ENCODE measurements around the gene KCNA5.
A peak's percentile ranks its signal among the peaks of the same experiment; 100 is the strongest.

Gene KCNA5

DNA sequence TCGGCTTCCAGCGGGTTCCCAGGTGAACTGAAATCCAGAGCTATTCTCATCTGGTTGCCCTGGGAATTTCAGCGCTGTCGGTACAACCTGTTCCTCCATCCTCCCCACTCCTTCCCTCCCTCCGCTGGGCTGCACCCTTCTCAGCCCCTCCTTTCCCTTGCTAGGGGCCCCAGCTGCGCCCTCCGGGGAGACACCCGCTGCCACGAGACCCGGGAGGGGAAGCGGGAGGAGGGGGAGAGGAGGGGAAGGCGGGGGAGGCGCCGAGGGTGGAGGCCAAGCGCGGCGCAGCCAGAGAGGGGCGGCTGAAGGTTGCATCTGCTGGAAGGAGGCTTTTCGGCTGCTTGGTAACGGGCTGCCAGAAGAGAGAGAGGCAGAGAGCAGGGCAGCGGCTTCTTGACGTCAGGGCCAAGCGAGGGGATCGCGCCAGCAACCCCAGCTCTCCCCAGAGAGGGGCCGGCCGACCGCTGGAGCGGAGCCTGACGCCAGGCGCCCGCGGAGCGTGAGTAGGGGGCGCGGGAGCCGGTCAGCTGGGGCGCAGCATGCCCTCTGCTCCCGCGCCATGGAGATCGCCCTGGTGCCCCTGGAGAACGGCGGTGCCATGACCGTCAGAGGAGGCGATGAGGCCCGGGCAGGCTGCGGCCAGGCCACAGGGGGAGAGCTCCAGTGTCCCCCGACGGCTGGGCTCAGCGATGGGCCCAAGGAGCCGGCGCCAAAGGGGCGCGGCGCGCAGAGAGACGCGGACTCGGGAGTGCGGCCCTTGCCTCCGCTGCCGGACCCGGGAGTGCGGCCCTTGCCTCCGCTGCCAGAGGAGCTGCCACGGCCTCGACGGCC is at the start of gene KCNA5:
KCNA5 (plus strand) TSS at position 291 of the 831 bp plus-strand sequence; CDS start at position 560, 269 bp downstream.
- no peak for DNase-seq (ENCODE audit: low read depth)

DNA sequence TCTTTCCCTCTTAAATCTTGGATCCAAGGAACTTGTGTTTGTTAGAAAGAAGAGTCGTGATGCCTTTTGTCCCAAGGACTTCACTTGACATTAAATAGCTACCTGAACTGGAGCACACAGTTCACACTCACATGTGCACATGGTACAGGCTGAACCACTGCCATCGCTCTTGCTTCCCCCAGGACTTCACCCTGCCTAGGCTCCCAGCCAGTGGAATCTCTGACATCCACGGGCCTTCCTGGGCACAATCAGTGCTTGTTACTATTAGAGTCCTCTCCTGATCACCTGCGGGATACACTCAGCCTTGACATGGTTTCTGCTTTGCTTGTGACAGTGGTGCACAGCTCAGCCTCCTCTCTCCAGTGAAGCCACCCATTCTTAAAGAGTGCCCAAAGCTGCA is 49.1 kb upstream of the KCNA5 start:
- DNase-seq (ENCODE audit: low read depth): no peak

DNA sequence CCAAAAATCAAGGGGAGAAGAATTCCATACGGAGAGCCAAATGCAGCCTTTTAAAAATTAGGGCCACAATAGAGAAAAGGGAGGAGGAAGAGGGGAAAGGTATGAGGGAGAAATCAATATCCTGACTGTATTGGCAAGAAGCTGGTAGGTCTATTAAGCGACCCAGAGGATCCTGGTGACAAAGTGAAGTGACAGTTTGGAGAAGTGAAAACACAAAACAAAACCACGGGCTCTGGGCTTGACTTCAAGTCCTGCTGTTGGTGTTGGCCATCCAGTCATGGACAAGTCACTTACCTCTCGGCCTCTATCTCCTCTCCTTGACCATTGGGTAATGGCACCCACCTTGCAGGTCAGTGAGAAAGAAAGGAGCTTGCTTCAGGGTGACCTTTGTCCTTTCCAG is 47.0 kb upstream of the KCNA5 start:
- DNase-seq (ENCODE audit: low read depth): no peak

DNA sequence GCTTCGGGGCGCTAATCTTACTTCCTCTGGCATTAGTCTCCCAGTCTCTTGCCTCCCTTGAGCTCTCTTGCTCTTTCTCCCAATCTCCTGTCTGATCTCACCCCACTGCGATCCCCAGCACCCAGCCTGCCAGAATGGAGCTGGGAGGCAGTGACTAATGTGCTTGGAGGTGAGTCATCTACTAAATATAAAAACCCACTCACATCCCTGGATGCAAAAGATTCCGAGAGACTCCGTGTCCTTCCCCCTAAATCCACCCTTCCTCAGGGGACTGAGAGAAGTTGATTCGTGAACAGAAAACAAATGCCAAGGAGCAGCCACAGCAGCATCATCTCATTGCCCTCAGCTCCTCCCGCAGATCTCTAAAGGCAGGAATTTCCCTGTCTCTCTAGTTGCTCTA is 45.7 kb upstream of the KCNA5 start:
- DNase-seq (ENCODE audit: low read depth): no peak

DNA sequence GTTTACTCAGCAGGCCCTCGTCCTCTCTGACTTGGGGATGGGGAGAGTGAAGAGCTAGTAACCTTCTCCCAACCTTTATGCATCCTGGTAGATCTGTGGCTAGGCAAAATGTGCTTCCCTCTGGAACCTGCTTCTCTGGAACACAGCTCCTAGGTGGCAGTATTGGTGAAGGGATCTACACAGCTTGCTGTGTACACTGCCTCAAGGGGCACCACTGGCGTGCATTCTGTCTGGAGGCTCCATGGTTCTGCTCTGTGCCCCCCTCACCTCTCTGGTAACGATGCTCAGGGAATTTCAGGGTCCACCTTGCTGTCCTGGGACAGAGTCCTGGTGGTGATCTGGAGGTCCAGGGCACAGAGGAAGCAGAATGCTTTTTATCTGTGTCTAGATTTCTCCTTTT is 43.5 kb upstream of the KCNA5 start:
- no peak for DNase-seq (ENCODE audit: low read depth)

DNA sequence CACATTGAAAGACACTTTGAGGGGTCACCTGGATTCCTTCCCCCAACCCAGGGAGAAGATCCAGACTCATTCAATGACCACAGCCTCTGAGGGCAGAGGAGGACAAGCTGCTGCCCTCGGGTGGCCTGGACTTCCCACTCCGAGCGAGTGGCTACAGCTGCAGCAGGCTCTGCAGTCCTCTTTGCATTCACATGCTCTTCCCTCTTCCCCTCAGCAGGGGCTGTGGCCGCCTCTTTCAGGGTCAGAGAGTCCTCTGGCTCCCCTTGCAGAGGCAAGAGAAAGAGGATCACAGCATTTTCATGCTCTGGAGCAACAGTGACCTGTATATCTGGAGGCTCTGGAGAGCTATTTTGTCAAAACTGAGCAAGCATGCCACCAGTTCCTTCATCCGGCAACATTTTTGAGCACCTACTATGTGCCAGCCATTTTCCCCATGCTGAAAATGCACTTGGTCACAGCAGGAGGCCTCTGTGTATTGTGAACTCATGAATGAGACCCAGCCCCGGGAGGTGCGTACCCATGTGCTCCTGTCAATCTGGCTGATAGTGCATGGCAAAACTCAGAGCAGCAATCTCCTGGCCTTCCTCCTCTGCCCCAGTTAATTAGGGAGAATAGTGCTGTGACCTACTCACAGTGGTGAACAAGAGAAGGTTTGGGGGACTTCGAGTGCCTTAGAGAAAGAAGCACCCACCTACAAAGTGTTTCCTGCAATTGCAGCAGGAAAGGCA is 42.9 kb upstream of the KCNA5 start:
- no peak for DNase-seq (ENCODE audit: low read depth)

DNA sequence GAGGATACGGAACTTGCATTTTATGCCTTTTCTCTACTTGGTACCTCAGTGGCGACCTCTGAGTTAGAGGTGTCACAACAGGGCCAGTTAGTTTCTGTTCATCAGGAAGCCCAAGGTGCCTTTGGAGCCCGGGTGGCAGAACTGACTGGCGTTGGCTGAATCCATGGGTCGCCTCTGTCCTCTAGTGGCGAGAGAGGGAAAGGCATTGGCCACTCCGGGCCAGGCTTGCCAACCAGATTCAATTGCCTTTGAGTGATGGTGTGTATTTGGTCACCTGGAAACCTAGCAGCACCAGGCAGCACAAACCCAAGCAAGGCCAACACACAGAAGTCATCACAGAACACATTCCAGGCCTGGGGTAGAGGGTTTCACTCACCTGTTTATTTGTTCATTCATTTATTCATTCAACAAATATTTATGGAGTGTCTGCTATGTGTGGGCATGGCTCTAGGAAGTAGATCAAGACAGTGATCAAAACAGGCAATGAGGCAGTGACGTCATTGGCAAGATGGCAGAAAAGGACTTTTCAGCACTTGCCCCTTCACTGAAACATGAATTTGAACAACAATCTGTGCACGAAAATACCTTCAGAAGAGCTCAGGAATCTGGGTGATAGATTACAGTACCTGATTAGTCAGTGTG is 40.5 kb upstream of the KCNA5 start:
- peak; percentile 7 for DNase-seq (ENCODE audit: low read depth)

DNA sequence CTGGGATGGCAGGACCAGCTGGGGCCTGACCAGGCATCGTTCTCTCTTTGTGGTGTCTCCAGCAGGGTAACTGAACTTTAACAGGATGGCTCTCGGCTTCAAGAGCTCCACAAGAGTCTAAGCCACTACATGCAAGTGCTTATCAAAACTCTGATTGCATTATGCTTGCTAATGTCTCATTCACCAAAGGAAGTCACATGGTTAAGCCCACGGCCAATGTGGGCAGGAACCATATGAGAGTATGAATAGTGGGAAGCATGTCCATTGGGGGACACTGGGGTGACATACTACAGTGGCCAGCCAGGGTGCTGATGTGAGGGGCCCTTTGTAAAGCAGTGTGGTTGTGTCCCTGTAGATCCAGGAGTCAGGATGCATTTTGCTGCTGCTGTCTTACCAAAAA is 35.0 kb upstream of the KCNA5 start:
- DNase-seq (ENCODE audit: low read depth): no peak

DNA sequence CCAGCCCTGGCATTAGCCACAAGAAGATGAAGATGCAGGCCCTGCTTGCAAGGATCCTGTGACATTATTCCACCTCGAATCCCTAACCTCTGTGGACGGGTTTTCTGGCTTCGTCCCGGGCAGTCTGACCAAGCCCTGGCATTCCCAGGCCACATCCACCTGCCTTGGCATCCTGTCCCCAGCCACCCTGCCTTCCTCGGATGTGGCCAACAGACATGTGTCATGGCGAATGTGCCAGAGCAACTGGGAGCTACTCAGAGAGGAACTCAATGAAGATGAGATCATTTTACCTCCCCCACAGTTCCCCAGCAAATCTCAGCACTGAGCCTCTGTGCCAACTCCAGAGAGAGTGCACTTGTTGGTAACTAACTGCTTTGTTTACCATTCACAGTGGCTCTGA is 33.5 kb upstream of the KCNA5 start:
- no peak for DNase-seq (ENCODE audit: low read depth)

DNA sequence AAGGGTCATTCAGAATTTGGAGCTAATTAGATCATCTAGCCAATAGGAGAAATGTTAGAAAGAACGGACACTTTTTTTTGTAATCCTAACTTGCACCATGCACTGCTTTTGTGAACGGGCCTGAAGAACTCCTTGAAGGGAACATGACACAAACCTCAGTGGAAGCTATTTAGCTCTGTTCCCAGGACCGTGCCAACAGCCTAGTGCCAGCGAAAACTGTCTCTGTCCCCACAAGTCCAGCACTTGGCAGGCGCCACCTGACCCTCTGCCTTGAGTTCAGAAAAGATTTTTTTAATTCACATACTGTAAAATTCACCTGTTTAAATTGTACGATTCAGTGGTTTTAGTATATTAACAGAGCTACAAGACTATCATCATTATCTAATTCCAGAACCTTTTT is 31.3 kb upstream of the KCNA5 start:
- no peak for DNase-seq (ENCODE audit: low read depth)

DNA sequence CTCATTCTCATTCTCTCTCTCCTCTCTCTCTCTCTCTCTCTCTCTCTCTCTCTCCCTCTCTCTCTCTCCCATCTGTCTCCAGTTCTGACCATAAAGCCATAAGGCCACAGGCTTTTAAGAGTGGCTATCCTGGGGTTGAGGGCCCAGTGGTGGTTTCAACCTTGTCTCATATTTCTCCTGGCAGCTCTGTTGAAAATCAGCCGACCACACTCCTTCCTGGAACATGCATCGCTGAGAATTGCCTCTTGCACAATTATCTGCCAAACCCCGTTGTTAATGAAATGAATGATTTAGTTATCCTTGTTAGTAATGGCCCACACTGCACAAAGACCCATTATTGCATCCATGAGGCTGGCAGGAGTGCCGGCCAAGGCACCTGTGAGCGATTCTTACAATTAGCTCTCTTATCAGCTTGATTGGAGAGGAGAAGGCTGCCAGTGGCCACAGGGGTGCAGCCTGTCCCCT is 30.4 kb upstream of the KCNA5 start:
- DNase-seq (ENCODE audit: low read depth): no peak

DNA sequence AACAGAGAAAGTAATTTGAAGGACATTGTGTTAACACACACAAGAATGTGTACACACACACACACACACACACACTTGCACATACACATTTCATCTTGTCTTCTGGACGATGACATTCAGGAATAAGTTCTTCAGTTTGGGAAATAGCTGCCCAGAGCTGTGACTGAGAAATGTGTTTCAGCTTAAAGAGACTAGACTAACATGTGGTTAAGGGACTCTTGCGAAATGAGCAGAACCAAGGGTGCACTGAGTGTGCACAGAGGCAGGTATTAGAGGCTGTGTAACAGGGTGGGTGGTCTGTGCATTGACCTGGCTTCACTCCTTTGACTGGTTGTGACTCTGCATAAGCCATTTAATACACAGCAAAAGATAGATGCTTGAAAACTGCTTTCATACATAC is 29.4 kb upstream of the KCNA5 start:
- no peak for DNase-seq (ENCODE audit: low read depth)

DNA sequence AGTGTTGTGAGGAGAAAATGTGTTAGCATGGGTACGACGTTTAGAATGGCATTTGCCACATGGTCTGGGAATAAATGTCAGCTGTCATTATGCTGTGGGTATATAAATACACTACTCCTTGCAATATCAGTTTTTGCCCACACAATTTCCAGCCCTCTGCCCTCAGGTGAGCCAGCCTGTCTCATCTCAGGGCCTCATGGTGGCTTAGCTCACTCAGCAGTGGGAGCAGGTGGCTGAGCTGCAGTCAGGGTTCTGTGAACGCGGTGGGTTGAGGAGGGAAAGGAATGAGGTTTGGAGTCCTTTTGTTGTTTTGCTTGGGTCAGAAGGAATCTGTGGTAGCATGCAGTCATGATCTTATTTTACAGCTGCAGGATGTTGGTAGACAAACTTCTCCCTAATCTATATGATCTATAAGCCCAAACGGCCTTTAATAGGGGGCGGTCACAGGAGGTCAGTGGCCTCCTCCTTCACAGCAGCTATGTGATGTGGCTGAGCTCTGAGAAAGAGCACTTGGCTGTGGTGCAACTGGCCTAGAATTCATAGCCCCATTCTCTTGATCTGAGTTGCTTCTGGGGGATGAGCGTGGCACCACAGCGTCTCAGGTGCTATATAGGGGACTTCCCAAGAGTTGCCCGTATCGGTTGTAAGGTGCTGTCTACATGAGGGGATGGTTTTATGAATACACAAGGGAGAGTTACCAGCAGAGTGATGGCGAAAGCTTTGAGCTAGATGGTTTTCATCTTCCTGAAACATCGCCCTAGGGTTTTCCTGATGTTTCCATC is 27.8 kb upstream of the KCNA5 start:
- DNase-seq (ENCODE audit: low read depth): no peak

DNA sequence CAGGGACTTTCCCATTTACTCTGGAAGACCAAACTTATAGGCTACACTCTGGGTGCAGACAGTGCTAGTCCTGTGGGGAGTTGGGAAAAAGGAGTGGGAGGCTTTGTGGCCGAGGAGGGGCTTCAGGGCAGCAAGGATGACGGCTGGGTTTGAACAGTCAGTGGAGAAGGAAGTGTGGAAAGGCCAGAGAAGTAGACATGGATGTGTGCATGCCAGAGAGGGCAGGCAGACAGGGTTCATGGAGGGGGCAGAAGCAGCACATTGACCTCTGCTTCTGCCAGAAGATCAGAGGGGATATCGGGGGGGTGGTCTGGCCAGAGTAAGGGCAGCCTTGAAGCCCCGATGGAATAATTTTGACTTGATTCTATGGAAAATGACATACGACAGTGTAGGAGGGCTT is 27.2 kb upstream of the KCNA5 start:
- no peak for DNase-seq (ENCODE audit: low read depth)

DNA sequence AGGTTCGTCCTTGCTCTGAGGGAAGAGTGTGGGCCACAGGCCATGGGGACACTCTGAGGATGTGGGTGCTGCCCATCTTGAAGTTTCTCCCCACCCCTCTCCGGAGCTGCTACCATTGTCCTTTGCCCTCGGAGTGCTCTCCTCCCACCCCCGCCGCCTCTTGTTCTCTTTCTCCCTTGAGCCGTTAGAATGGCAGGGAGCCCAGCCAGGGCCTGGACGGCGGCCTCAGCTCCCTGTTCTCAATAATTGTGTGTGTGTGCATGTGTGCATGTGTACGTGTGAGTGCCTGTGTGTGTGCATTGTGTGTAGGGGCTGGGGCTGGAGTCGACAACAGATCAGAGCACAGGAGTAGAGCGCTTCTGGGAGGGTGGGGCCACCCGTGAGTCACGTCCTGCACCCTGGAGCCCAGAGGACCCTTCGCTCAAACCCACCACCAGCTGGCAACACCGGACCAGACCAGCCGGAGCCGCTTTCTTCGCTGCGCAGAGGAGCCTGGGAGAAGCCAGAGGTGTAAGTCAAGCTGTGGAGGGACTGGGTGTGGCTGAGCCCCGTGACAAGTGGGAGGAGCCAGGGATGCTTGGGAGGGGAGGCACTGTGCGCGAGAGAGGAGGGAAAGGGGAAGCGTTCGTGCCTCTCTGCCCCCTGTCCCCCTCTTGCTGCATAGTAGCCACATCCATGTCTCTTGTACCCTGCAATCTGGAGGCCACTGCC is 25.9 kb upstream of the KCNA5 start:
- DNase-seq (ENCODE audit: low read depth): no peak

DNA sequence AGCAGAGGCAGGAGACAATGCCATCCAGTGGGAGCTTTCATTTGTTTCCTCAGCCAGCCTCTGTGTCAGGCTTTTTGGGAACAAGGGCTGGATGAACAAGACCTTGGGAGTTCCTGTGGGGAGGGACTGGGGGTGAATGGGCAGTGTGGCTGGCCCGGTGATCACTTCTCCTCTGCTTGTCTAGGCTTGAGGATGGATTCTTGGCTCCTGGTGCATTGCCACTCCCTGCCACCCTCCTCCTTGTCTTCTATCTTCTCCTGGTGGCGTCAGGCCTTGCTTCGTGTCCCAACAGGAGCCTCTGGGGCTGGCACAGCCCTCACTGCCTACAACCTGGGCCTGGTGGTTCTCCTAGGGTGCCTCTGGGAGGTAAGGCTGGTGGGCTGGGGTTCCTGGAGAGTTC is 25.0 kb upstream of the KCNA5 start:
- DNase-seq (ENCODE audit: low read depth): no peak

DNA sequence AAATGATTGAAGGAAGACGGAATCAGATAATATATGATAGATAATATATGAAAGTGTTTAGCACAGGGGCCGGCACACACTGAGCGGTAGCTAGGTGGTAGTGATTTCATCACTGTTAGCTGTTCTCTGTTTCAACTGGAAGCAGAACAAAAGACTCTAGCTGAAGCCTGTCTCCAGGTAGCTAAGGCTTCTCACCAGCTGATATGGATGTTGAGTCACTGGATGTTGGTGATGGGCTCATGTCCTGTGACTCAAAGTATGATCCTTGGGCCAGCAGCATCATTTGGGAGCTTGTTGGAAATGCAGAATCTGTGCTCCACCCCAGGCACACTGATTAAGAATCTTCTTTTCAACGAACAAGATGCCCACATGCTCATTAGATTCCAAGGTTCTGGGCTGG is 21.7 kb upstream of the KCNA5 start:
- DNase-seq (ENCODE audit: low read depth): no peak

DNA sequence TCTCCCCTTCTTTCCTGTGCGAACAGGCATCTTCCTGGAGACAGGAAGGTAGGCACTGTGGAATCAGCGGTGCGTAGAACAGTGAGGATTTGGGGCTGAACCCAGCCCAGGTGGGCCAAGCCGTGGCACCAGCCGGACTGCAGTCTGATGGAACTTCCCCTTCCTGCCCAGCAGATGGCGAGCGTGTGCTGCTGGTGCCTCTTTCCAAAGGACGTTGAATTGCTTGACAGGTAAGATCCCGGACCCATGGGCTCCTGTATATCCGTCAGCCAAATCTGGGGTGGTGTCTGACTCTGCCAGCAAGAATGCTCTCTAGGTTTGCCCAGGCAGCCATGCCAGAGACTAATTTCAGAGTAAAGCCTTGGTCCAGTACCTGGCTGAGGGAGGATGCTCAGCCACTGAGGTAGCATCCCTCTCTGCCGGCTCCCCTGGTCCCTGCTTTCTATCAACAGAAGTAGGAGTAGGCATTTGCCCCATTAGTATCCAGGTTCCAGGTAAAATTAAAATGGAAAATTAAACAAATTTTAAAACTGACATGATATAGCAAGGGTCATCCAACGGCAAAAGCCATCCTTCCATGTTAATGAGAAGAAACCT is 21.1 kb upstream of the KCNA5 start:
- DNase-seq (ENCODE audit: low read depth): no peak

DNA sequence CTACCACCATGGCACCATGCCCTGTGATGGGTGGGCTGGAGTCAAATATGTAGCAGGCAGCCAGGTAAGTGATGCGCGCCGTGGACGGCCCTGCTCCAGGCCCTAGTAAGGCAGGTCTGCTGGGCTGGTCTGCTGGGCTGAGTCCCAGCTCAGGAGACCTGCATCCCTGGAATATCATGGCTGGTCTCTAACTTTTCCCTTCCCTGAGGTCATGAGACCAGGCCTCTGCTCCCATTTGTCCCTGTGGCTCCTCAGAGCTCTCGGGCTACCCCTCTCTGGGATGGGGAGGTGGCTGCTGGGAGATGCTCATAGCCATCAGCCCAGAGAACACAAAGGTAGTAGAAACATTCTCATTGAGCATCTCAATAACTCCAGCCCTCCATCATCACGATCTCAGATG is 19.8 kb upstream of the KCNA5 start:
- DNase-seq (ENCODE audit: low read depth): no peak

DNA sequence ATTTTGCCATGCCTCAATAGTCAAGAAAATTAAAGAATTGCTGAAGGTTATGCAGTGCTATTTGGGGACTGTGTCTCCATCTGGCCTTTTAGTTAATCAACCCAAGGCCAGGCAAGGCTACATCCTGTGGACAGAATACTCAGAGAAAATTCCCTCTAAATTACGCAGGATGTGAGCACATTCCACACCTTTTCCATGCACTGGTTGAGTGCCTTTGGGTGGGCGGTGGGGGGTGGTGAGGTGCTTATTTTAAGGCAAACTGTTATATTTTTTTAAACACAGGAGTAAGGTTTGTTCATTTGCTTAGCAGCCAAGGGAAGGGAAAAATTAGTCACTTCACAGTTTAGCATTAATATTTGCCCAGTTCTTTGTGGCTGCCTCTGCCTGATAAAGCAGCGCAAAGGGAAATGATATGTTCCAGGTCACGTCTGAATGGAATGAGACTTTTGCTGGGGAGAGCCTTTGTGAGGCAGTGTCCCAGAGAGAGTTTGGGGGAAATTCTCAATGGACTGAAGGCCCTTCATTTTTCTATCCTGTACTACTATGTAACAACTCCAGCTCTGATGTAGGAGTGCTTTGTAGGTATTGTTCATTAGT is 17.2 kb upstream of the KCNA5 start:
- no peak for DNase-seq (ENCODE audit: low read depth)

All from T-helper 22 cell (primary cell).